ENCODE data around the gene UBN1.

DNA sequence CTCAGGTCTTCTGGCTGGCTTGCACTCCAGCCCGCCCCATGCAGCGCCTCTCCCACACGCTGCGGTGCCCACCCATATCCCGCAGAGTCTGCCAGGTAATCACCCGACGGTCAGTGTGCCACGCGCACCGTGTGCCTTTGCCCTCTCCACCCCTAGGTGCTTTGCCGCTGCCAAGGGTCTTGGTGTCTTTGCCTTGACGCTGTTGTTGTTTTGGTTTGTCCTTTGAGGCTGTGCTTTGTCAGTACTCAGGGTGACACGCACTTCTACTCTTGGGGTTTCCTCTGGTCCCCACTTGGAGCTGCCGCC, 30.1 kb downstream of the UBN1 start:
- no peak for TF ChIP-seq POLR2A (IDR thresholded peaks at IDR 0.05)
- TF ChIP-seq, protein P1, sequence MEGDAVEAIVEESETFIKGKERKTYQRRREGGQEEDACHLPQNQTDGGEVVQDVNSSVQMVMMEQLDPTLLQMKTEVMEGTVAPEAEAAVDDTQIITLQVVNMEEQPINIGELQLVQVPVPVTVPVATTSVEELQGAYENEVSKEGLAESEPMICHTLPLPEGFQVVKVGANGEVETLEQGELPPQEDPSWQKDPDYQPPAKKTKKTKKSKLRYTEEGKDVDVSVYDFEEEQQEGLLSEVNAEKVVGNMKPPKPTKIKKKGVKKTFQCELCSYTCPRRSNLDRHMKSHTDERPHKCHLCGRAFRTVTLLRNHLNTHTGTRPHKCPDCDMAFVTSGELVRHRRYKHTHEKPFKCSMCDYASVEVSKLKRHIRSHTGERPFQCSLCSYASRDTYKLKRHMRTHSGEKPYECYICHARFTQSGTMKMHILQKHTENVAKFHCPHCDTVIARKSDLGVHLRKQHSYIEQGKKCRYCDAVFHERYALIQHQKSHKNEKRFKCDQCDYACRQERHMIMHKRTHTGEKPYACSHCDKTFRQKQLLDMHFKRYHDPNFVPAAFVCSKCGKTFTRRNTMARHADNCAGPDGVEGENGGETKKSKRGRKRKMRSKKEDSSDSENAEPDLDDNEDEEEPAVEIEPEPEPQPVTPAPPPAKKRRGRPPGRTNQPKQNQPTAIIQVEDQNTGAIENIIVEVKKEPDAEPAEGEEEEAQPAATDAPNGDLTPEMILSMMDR (IDR thresholded peaks at IDR 0.05), result no peak

Measured in esophagus squamous epithelium (tissue), 4 donors.